K562 (cell line): ENCODE data around the gene SCN4A. TPM values are rescaled to one million over a fixed set of nuclear protein-coding genes. Genes with fewer than 3 reads are reported as not detected.

Source experiments
- FOXK1 ChIP-seq: sonication (generic); formaldehyde crosslinking; IDR thresholded peaks from 2 replicates; pipeline ENCODE4 v1.8.0; 2022; ENCODE audit warnings: missing genetic modification reagents, mild to moderate bottlenecking, borderline replicate concordance
- HNRNPH1 ChIP-seq: fragments of 200-400 bp; formaldehyde crosslinking; optimal IDR thresholded peaks from 2 replicates; pipeline ENCODE3; 2017; ENCODE audit warnings: low read depth, mild to moderate bottlenecking, low read length, moderate library complexity
- NCOA2 ChIP-seq, 2 experiments: fragments of 450-650 bp; IDR thresholded peaks; 2 replicates each; pipeline ENCODE4 v1.6.1; 2018; ENCODE audit warnings: mild to moderate bottlenecking in 2 of 2, moderate library complexity in 1 of 2; ENCODE audit not compliant: partially characterized antibody in 2 of 2
- NR2F6 ChIP-seq: fragments of 450-650 bp; formaldehyde crosslinking; IDR thresholded peaks from 2 replicates; pipeline ENCODE4 v1.4.0; 2020; ENCODE audit warnings: mild to moderate bottlenecking
- PTRF ChIP-seq: fragments of 450-650 bp; IDR thresholded peaks from 2 replicates; pipeline ENCODE4 v1.6.1; 2016; ENCODE audit warnings: mild to moderate bottlenecking, missing genetic modification characterization, missing compliant biosample characterization
- SFPQ ChIP-seq: fragments of 200-400 bp; formaldehyde crosslinking; IDR thresholded peaks from 2 replicates; pipeline ENCODE4 v1.6.1; 2017; ENCODE audit warnings: mild to moderate bottlenecking, low read depth, low read length, moderate library complexity
- SNRNP70 ChIP-seq: fragments of 200-400 bp; formaldehyde crosslinking; optimal IDR thresholded peaks from 2 replicates; pipeline ENCODE3; 2017; ENCODE audit warnings: low read depth, low read length
- ZC3H11A ChIP-seq: IDR thresholded peaks from 2 replicates; pipeline ENCODE4 v1.6.1; 2012; ENCODE audit warnings: low read depth, low read length, improper control_type of control experiment
- ZEB2 ChIP-seq: fragments of 450-650 bp; IDR thresholded peaks from 2 replicates; pipeline ENCODE4 v1.6.1; 2016
- ZNF277 ChIP-seq: fragments of 250-450 bp; sonication (Bioruptor Pico); IDR thresholded peaks from 2 replicates; pipeline ENCODE4 v1.8.0; 2022; ENCODE audit warnings: inconsistent platforms, mild to moderate bottlenecking, moderate library complexity, borderline replicate concordance
- ZNF407 ChIP-seq: fragments of 450-650 bp; IDR thresholded peaks from 2 replicates; pipeline ENCODE4 v1.6.1; 2016; ENCODE audit warnings: low read depth
- ZNF408 ChIP-seq: fragments of 250-450 bp; sonication (Bioruptor Pico); IDR thresholded peaks from 2 replicates; pipeline ENCODE4 v1.4.0; 2020; ENCODE audit warnings: low read depth, mild to moderate bottlenecking, moderate library complexity
- ZNF445 ChIP-seq: fragments of 250-450 bp; sonication (Bioruptor Pico); IDR thresholded peaks from 2 replicates; pipeline ENCODE4 v1.4.0; 2020; ENCODE audit warnings: low read depth, mild to moderate bottlenecking, moderate library complexity
- ZNF778 ChIP-seq: fragments of 450-650 bp; formaldehyde crosslinking; IDR thresholded peaks from 2 replicates; pipeline ENCODE4 v1.4.0; 2020; ENCODE audit warnings: mild to moderate bottlenecking, moderate library complexity
- polyA plus RNA-seq, 8 experiments: library from polyadenylated mRNA; depleted of rRNA in 4 of 8; stranded (reverse) in 5 of 8; unstranded in 3 of 8; fragments of >200 nt; fragmentation: Nextera tagmentation in 2 of 8; fragmentation: Illumina TruSeq in 1 of 8; extraction: Ambion mirVana in 2 of 8; extraction: Trizol in 1 of 8; gene quantifications; 2 replicates each; pipeline versions ENCODE4 v1.2.1 to v1.2.3, GENCODE V29; 2011 to 2014; ENCODE audit warnings: inconsistent platforms in 1 of 8, missing spikeins in 1 of 8
- total RNA-seq, 7 experiments: library from RNA; depleted of rRNA in 6 of 7; stranded (reverse); fragments of >200 nt in 6 of 7; fragmentation: Illumina TruSeq in 2 of 7; extraction: Trizol in 2 of 7; gene quantifications; 2 replicates each; pipeline versions ENCODE4 v1.2.1 to v1.2.3, GENCODE V29; 2011 to 2021; ENCODE audit warnings: low replicate concordance in 1 of 7
- TF ChIP-seq, protein P1 (sequence below): IDR thresholded peaks from 3 replicates; pipeline ENCODE4 v1.6.1; 2011; ENCODE audit warnings: borderline replicate concordance, mild to moderate bottlenecking; ENCODE audit not compliant: insufficient read length, insufficient read depth

The SCN4A gene
- total and polyA plus RNA-seq, 9 of the 15 experiments (the other 6 are each of a cell fraction or from before 2014, with no cell fraction given), result 0.29 to 2.6 (median 1.4) TPM

DNA sequence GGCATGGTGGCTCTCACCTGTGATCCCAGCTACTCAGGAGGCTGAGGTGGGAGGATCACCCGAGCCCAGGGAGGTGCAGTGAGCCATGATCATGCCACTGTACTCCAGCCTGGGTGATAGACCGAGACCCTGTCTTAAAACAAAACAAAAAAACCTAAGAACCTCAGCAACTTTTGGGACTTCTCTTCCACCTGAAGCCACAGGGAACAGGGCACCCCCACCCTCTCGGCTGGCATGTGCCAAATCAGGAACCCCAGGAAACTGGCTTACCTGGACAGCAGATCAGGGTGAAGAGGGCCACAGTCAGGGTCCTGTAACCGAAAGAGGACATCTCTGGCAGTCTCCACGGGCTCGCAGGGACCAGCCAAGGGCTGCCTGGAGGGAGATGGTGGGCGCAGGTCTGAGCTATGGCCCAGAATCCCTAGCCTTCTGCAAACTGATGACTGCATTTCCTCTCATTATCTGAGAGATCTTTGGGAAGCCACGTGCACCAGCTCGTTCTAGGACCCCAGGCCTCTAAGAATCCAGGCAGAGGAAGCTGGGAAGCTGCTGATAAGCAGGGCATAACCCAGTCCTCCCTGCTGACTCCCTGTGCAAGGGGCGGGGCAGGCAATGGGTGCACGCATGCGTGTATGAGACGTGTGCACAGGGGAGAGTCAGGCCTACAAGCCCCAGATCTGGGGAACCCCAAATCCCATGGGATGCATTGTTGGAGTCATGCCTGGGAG lies 33.8 kb upstream of the SCN4A start (continued):
- no peak for TF ChIP-seq ZNF407
- no peak for TF ChIP-seq ZEB2
- no peak for TF ChIP-seq FOXK1 (CRISPR knock-in tag)
- no peak for TF ChIP-seq ZNF778
- TF ChIP-seq SNRNP70, result no peak
- TF ChIP-seq SFPQ, result no peak
- no peak for TF ChIP-seq ZC3H11A
- TF ChIP-seq ZNF445 (CRISPR knock-in tag), result no peak
- no peak for TF ChIP-seq PTRF (tag)
- no peak for TF ChIP-seq NCOA2 (IDR thresholded peaks at IDR 0.05; ENCODE audit: partially characterized antibody in 2 of 2)
- no peak for TF ChIP-seq NR2F6 (CRISPR knock-in tag)
- TF ChIP-seq ZNF277 (CRISPR knock-in tag), result no peak
- no peak for TF ChIP-seq ZNF408 (CRISPR knock-in tag)
- TF ChIP-seq, protein P1, sequence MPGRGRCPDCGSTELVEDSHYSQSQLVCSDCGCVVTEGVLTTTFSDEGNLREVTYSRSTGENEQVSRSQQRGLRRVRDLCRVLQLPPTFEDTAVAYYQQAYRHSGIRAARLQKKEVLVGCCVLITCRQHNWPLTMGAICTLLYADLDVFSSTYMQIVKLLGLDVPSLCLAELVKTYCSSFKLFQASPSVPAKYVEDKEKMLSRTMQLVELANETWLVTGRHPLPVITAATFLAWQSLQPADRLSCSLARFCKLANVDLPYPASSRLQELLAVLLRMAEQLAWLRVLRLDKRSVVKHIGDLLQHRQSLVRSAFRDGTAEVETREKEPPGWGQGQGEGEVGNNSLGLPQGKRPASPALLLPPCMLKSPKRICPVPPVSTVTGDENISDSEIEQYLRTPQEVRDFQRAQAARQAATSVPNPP, result no peak
- TF ChIP-seq HNRNPH1, result no peak
